HepG2 (cell line): ENCODE results near the gene ARMC8.

Experiments used
- ATF7 ChIP-seq, 2 experiments: fragments of 450-650 bp in 1 of 2; sonication (generic) in 1 of 2; formaldehyde crosslinking in 1 of 2; IDR thresholded peaks; 2 replicates each; pipeline versions ENCODE4 v1.4.0 to v1.6.1; 2016 to 2020; ENCODE audit warnings: antibody characterized with exemption in 1 of 2, mild to moderate bottlenecking in 1 of 2, missing genetic modification reagents in 1 of 2
- CBX5 ChIP-seq: sonication (generic); formaldehyde crosslinking; IDR thresholded peaks from 2 replicates; pipeline ENCODE4 v1.4.0; 2020; ENCODE audit warnings: missing genetic modification reagents, borderline replicate concordance
- IKZF1 ChIP-seq: fragments of 450-650 bp; IDR thresholded peaks from 2 replicates; pipeline ENCODE4 v1.7.1; 2016
- MEIS2 ChIP-seq: sonication (generic); formaldehyde crosslinking; IDR thresholded peaks from 2 replicates; pipeline ENCODE4 v1.9.0; 2021; ENCODE audit warnings: mild to moderate bottlenecking, missing genetic modification reagents
- POLR2A ChIP-seq, 2 experiments: IDR thresholded peaks; 2 replicates each; pipeline ENCODE4 v1.6.1; 2011; ENCODE audit warnings: low read depth in 2 of 2, low read length in 2 of 2, mild to moderate bottlenecking in 1 of 2, moderate library complexity in 1 of 2; ENCODE audit not compliant: insufficient read depth in 1 of 2
- POLR2AphosphoS5 ChIP-seq: IDR thresholded peaks from 2 replicates; pipeline ENCODE4 v1.6.1; 2012; ENCODE audit warnings: low read depth, low read length
- PRPF4 ChIP-seq: fragments of 200-400 bp; formaldehyde crosslinking; IDR thresholded peaks from 2 replicates; pipeline ENCODE4 v1.6.1; 2016; ENCODE audit warnings: low read length, low read depth; ENCODE audit not compliant: poor library complexity, severe bottlenecking
- ZFP1 ChIP-seq: IDR thresholded peaks from 2 replicates; pipeline ENCODE4 v1.6.1; 2016
- ZKSCAN1 ChIP-seq: fragments of 150-350 bp; IDR thresholded peaks from 2 replicates; pipeline ENCODE4 v1.6.1; 2014; ENCODE audit warnings: low read length
- ZNF501 ChIP-seq: sonication (generic); formaldehyde crosslinking; IDR thresholded peaks from 2 replicates; pipeline ENCODE4 v1.5.1; 2020; ENCODE audit warnings: mild to moderate bottlenecking, moderate library complexity, missing genetic modification reagents
- TF ChIP-seq, protein P1 (sequence below), 2 experiments: sonication (generic) in 1 of 2; formaldehyde crosslinking in 1 of 2; IDR thresholded peaks; 2 replicates each; pipeline versions ENCODE4 v1.5.1 to v1.6.1; 2011 to 2020; ENCODE audit warnings: borderline replicate concordance in 1 of 2, low read depth in 1 of 2, low read length in 1 of 2, mild to moderate bottlenecking in 1 of 2, missing genetic modification reagents in 1 of 2, moderate library complexity in 1 of 2
- TF ChIP-seq, protein P2 (sequence below): sonication (generic); formaldehyde crosslinking; IDR thresholded peaks from 2 replicates; pipeline ENCODE4; 2020; ENCODE audit warnings: missing genetic modification reagents, mild to moderate bottlenecking, borderline replicate concordance
- TF ChIP-seq, protein P3 (sequence below): sonication (generic); formaldehyde crosslinking; IDR thresholded peaks from 2 replicates; pipeline ENCODE4 v1.5.0; 2020; ENCODE audit warnings: missing genetic modification reagents, mild to moderate bottlenecking, borderline replicate concordance

DNA sequence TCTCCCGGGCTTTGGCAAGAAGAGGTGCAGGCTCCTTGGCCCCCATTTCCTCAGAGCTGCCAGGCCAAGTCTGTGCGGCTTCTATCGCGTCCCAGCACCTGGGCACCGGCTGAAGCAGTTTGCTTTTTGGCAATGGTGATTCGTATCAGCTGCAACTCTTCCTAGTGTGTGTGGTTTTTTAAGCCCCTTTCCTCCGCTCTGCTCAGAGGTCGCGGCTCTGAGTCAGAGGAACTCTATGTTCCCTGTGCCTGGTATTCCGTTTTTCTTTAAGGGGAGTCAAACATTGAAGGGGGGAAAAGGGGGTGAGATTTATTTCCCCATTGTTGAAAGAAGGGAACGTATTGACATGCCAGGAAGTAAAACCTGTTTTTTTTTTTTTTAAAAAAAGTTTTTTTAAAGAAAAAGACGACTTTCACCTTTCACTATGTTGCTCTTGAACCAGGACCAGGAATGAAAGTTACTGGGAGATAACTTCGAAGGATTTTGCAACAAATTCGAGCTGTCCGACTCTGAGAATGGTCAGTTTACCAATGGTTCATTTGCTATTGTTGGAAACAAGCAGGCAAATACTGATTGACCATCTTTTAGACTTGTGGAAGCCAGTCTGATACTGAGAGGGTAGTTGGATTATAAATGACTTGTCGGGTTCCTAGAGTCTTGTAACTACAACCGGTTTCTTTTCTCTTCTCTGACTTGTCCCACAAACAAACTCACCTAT, 1.1 kb downstream of the ARMC8 start:
- TF ChIP-seq ATF7 (IDR thresholded peaks at IDR 0.05) (no peak), ATF7 (CRISPR knock-in tag; IDR thresholded peaks at IDR 0.05) (no peak), IKZF1 (no peak), MEIS2 (CRISPR knock-in tag) (no peak), ZKSCAN1 (no peak), POLR2A (IDR thresholded peaks at IDR 0.05; ENCODE audit: insufficient read depth in 1 of 2, low read depth in 2 of 2, low read length in 2 of 2) (no peak), PRPF4 (no peak), CBX5 (no peak), ZFP1 (CRISPR knock-in tag) (no peak), POLR2AphosphoS5 (no peak), ZNF501 (CRISPR knock-in tag) (no peak)
- TF ChIP-seq, protein P1, sequence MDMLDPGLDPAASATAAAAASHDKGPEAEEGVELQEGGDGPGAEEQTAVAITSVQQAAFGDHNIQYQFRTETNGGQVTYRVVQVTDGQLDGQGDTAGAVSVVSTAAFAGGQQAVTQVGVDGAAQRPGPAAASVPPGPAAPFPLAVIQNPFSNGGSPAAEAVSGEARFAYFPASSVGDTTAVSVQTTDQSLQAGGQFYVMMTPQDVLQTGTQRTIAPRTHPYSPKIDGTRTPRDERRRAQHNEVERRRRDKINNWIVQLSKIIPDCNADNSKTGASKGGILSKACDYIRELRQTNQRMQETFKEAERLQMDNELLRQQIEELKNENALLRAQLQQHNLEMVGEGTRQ (IDR thresholded peaks at IDR 0.05; ENCODE audit: low read depth, low read length), result no peak
- TF ChIP-seq, protein P1 (CRISPR knock-in tag; IDR thresholded peaks at IDR 0.05; ENCODE audit: borderline replicate concordance), result no peak
- TF ChIP-seq, protein P2, sequence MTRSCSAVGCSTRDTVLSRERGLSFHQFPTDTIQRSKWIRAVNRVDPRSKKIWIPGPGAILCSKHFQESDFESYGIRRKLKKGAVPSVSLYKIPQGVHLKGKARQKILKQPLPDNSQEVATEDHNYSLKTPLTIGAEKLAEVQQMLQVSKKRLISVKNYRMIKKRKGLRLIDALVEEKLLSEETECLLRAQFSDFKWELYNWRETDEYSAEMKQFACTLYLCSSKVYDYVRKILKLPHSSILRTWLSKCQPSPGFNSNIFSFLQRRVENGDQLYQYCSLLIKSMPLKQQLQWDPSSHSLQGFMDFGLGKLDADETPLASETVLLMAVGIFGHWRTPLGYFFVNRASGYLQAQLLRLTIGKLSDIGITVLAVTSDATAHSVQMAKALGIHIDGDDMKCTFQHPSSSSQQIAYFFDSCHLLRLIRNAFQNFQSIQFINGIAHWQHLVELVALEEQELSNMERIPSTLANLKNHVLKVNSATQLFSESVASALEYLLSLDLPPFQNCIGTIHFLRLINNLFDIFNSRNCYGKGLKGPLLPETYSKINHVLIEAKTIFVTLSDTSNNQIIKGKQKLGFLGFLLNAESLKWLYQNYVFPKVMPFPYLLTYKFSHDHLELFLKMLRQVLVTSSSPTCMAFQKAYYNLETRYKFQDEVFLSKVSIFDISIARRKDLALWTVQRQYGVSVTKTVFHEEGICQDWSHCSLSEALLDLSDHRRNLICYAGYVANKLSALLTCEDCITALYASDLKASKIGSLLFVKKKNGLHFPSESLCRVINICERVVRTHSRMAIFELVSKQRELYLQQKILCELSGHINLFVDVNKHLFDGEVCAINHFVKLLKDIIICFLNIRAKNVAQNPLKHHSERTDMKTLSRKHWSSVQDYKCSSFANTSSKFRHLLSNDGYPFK, result no peak
- TF ChIP-seq, protein P3, sequence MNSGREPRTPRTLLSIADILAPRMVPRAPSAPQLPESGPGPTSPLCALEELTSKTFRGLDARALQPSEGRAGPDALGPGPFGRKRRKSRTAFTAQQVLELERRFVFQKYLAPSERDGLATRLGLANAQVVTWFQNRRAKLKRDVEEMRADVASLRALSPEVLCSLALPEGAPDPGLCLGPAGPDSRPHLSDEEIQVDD (CRISPR knock-in tag), result no peak
